HG02798 (cell line): ENCODE data around the gene DNASE2B.

Source experiments
- ATAC-seq: cut with Tn5 transposase; IDR thresholded peaks from one replicate; pipeline ENCODE4 v1.9.1; 2021; ENCODE audit warnings: mild to moderate bottlenecking; ENCODE audit not compliant: unreplicated experiment, poor library complexity

The DNASE2B gene

DNA sequence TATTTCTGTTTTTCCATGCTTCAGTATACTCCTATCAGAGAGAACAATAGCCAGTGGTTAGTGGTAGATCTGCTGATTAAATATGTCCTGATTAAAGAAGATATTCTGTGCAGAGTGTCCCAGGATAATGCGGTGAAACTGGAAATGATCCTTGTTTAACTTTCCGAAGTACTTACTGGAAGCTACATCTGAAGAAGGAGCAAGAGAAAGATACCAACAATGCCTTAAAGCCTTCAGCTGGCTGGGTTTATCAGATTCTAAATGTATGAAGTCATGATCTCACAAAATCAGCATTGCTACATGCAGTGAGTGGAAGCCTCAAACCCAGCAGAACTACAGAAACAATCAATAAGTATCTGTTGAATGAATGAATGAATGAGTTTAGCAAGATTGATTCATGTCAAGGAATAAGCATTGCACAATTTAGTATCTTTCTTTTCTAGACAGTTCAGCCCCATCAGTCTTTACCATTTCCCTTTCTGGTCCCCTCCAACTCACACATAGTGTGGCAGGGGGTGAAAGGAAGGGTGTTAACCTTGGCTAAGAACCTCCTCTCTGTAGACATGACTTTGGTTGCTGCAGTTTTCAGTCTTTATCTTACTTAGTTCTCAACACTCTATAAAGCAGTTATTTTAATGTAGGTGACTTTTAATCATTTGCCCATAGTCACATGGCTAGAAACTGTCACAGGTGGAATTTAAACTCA lies 24.7 kb upstream of the DNASE2B start:
- no peak for ATAC-seq

DNA sequence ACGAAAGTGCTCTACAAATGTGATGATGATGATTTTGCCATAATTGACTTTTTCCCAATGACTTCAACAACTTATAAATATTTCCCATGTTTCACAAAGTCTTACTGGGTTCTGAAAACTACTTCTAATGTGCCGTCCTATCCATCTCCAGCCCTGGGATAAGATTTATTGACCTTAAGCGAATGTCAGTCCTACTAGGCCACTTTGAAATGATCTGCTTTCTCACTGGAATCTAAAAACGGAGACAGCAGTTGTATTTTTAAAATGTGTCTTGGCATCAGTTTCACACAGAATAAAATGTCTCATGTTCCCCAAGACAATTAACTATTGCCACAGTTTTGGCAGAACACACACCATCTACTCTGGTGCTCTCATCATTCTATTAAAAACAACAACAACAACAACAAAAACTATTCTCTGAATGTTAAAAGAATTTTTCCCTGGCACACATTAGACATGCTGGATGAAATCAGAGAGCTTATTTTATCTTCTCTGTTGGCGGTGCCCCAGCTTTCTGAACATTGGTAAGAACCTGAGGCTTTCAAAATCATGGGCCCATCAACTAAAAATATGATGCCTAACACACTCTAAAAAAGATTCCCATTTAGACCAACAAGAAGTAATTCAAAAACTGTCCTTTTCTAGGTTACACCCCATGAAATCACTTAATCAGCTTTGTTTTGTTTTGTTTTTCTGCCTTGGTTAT lies 23.1 kb upstream of the DNASE2B start:
- ATAC-seq: no peak

DNA sequence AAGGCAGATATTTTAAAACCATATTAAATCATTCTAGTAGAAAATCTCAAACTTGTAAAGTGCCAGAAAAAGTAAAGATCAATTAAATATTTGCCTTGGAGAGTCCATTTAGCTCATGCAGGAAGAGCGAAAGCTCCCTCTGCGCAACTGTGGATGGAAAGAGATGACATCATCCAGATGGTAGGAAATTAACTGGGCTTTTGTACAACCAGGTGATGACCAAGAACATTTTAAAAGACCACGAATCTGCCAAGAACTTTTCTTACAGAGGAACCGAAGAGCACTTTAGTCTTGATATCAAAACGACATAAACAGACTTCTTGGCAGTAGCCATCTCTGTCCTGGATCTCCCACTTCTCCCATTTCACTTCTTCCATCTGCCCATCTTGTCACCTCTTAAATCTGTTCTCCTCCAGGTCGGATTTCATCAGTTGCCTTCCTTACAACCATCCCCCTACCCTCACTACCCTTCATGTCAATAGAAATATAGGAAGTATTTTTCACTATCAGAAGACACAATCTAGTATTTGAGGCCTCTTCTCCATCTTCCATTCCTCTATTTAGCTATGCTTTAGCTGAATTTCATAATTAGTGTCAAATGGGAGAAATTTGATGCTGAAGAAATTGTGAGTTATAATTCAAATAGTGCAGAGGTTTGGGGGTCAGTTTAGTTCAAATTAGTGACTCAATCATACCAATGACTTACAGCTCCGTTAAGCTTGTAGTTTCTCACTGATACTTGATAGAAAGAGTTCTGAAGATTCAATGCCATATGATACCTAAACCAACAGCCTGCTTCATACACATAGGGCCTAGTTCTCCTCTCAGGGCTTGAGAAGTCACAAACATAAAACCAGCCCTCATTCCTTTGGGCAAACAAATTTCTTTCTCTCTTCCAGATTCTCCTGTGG lies 22.0 kb upstream of the DNASE2B start:
- ATAC-seq: no peak

DNA sequence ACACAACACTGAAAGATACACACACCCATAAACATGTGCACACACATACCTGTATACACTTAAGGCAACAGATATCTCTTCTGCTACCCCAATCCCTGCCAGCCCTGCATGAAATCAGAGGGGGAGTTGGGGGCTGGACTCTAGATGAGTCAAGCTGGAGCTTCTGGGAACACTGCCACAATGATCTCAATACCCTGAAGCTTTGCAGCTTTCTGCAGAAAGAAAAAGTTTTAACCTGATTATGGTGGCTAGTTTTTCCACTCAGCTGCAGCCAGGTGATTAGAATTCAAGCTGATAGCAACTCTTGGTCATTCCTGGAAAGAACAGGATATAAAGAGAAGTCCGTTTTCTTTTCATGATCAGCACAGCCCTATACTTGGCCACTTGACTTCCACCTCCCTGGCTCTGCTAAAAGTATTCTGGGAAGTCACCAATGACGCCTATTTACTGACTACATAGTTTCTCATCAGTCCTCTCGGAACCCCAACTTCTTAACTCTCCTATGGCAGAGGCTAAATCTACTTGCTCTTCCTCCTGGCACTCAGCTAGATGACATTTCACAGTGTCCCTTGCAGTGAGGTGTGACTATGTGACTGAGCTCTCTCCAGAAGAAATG lies 20.7 kb upstream of the DNASE2B start:
- ATAC-seq: no peak

DNA sequence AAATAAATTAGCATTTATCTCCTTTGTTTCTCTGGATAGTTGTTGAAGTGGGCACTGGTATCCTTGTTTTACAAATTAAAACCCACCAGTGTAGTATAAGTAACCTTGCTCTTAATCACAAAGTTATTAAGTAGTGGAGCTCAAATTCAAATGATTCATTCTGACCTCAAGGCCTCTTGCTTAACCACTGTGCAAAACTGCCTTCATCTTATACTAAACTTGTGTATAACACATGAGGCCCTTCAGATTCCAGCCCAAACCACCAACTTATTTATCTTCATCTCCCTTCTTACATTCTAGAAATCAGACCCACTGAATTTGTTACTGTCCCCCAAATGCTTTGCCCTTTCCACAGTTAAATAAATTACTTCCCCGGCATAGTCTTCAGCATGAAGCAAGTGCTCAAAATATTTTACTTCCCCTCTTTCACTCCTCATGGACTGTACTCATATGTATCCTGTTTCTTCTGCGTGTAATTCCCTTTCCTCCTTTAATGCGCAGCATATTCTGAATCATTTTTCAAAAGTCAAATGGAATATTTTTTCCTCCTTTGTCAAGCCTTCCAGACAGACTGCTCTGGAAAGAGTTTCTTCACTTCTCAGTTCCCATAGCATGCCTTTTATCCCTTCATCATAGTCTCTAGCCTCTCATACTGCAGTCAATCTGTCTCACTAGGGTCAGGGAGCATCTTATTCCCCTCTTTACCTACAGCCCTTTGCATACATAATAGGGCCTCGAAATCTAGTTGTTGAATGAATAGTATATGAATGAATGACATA lies 19.0 kb upstream of the DNASE2B start:
- no peak for ATAC-seq

DNA sequence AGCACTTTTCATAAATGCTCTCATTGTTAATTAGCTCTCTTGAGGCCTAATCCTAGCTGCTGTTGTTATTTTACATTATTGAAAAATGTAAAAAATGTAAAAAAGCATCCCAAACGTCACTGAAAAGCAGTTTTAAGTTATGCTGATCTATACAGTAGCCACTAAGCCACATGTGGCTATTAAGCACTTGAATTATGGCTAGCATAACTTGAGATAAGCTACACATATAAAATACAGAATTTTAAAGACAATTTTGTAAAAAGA lies 18.4 kb upstream of the DNASE2B start:
- ATAC-seq: no peak

DNA sequence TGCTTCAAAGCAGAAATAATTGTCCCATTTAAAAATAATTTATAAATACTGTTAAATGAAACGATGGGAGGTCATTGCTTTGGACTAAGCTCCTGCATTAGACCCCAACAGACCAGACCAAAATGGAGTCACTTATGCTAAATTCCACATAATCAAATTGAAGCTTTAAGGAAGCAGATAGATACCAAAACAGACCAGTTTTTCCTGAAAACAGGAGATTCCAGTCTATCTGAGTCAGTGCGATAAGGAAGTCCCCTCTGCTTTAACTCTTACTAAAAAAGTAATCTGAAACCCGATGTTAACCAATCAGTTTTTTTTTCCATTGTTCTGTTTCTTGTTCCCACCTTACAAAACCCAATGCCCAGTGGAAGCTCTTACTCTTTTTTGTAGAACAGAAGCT lies 16.2 kb upstream of the DNASE2B start:
- ATAC-seq: no peak

DNA sequence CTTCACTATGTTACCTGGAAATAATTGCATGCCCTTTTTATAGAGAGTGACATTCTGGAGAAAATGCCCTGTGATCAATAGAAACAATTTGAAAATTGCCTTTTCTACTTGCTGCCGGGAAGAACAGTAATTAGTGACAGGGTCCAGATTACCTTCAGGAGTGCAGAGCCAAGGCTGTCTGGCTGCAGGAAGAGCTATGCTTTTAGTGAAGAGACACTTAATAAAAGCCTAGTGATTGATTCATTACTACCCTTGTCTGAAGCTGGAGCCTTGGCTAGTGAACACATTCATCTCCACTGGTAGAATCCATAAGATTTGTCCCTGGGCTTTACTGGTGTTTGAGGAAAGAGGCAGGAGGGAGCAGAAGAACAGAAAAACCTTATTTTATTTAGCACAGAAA lies 12.9 kb upstream of the DNASE2B start:
- no peak for ATAC-seq

DNA sequence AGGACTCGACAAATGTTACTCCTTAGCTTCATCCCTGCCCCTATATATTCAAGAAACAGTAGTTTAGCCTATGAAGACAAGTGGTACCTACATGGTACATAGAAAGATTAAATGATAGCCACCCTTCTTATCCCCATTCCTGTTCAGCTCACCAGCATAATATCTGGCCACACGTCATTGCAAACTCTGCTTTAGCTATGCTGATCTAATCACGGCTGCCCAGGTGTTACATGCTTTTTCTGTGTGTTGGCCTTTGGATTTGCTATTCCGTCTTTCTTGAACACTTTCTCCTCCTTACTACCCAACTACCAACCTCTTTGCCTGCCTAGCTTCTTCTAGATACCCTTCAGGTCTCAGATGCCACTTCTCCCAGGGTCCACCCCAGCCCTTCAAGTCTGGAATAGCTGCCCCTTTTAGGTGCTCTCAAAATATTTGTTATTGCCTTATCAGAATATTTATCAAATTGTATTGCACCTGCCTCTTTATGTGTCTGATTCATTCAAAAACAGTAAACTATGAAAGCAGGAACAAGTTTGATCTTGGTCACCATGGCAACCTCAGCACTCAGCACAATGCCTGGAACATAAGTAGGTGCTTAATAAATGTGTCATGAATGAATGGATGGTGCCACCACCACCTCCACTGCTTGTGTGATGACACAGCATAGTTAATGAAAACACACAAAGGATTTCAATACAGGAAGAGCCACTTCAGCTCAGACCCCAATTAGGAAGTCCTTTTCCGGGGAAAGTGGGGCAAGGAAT lies 11.4 kb upstream of the DNASE2B start:
- ATAC-seq: no peak

DNA sequence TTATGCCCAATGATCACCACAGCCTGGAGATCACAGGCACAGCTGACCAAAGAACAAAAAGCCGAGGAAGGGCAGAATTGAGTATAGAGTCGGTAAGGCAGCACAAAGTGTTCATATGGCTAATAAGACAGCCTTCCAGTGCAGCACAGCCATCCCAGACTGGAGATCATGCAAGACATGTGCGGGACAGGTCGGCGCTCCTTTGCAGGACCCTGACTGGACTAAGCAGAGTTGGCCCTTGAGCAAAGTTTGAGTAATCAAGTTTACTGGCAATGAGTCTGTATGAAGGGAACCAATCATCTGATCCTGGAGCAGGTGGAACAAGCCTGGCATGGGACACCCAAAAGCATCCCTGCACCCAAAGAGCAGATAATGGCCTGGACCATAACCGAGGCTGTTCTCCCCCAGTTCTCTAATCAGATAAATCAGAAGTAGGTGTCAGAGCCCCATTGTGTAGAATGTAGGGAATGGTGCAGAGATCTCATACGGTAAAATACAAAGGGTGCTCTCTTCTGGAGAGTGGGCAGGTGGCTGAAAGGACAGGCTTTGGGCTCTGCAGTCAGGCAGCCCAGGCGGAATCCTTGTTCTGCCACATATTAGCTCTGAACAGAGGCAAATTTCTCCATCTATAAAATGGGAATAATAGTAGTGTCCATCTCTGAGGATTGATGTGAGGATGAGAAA lies 10.7 kb upstream of the DNASE2B start:
- no peak for ATAC-seq

DNA sequence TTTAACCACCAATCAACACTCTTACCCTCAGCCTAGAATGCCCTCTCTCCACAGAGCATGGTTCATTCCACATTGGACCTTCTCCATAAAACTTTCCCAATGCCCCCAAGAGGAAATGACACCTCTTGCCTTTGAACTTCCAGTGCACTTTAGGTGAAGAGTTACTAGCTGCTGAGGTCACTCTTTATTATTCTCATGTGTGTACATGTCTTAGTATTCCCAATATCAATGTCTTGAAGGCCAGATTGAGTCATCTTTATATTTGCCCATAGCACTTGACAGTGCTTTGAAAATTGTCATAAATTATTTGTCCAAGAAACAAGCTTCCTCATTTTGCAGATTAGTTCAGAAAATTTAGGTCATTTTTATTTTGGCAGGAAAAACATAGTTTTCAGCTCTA lies 8.1 kb upstream of the DNASE2B start:
- no peak for ATAC-seq

DNA sequence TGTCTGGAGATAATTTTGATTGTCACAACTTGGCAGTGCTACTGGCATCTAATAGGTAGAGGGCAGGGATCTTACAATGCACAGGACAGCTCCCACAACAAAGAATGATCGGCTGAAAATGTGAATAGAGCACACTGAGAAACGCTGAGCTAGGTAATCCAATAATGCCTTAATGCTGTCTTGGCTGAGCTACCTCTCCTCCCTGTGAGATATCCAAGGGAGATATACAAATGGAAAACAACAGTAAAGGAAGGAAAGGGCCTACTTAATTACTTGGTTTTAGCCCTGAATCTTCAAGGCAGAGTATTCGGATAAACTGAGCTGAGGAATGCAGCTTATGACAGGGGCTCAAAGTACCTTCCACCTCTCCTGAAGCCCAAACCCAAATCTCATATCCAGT lies 2.9 kb downstream of the DNASE2B start:
- no peak for ATAC-seq

DNA sequence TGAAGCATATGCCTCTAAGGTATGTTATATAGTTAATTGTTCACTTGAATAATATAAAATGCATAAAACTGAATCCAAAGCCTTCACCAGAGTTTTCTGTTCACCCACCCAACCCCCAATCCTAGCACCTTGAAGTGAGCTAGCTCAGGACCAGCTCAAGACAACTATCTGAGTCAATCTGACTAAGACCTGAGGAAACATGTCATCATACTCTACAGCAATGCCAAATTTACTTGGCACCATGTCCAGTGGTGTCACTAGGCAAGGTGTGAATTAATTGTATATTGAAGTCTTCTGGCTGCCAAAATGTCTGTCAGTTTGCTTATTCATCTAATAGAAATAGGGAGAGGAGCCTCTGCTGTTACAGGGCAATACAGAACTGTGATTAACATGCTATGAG lies 3.8 kb downstream of the DNASE2B start:
- no peak for ATAC-seq

DNA sequence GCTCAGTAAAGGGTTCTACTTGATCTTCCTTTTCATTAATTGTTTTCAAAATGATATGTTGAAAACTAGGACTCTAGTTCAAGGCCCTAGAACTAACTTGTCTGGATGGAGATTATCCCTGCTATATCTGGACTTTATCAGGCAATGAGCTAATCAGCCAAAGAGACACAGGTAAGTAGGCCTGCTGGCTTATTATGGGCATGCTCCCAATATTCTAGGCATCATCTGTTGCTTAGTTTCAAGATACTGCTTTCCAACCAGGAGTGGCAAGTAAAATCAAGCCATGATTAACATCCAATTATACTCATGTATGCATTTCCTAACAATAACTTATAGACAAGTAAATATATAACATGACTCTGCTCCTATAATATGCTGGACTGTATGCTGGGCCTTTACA lies 4.2 kb downstream of the DNASE2B start:
- no peak for ATAC-seq

DNA sequence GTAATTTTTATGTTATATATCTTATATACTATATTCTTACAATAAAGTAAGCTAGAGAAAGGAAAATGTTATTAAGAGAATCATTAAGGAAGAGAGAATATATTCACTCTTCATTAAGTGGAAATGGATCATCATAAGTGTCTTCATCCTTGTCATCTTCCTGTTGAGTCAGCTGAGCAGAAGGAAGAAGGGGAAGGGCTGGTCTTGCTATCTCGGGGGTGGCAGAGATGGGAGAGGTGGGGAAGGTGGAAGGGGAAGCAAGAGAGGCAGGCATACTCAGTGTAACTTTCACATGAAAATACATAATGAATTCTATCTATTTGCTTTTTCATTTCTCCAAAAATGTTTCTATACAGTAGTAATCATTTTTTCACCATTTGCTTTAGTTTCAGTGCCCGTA lies 5.1 kb downstream of the DNASE2B start:
- no peak for ATAC-seq

DNA sequence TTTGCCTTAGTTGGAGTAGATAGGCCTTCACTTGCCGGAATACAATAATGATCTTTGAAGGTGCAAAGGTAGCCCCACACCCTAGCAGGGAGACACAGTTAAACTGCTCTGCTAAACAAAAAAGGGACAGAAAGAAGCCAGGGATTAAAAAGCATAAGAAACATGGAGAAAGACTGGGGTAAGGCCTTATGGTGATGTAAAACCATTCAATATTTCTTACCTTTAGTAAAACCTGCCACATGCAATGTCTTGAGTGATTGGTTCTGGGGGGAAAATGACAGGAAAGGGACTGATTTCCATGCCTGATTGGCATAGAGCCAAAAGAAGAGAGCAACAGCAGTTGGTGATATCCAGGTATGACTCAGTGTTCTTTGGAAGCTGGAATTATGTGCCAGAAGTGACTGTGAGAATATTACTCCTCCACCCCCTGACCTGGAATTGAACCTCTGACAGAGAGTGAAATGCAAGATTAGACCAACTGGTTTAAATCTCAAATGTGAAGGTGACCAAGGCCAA lies 8.1 kb downstream of the DNASE2B start:
- ATAC-seq: no peak

DNA sequence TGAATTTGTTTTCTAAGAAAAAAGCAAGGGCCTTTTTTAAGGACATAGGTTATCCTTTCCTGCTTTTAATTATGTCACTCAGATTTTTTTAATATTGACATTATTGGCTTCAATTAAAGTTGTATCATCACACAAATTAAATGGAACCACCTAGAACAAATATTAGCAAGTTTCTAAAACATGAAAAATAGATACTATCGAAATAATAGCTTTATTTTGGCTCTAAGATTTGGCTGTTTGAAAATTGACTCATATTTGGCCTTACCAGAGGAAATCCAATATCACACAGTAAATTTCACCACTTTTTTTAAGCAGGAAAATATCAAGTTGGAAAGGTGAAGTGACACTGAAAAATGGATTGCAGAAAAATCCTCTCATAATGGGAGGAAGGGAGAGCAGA lies 9.2 kb downstream of the DNASE2B start:
- no peak for ATAC-seq

DNA sequence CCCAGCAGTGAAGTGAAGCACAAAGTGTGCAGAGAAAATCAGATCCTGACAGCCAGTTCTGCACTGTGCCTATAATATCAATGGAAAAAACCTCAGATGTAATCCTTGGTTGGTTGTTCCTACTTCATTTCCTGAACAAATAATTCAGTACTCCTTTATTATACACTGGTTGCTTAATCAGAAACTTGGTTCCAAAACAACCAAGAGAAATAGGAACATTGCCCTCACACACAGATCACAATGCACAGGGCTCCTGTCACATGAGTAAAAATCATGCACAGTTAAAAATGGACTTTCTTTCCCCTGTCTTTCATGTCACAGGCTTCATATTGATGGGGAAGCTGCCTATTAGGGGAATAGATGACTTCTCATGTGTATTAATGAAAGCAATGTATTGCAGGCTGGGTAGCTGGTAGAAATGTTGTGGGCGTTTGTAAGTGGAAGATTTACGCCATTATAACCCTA lies 9.7 kb downstream of the DNASE2B start:
- no peak for ATAC-seq

DNA sequence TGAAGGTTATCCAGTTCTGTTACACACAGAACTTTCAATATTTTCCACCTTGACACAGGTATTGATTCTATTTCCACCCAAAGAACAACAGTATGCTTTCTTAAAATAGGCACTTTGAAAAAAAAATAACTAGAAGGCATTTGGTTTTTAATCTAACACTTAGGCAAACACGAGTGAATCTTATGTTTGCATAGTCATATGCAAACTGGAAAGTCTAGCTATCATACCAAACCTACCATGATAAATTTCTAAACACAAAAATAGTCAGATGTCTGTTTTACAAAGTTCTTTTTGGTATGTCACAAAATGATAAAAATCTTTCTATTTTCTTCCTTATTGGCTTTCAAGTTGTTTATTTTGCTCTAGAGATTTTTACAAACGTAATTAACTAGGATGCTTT lies 11.6 kb downstream of the DNASE2B start:
- no peak for ATAC-seq
